DND-41 (cell line): ENCODE data around the gene MYO19.

Experiments
- ATAC-seq: fragments of 200-7000 bp; cut with Tn5 transposase; 3 replicates; pipeline ENCODE4 v1.9.1; 2021; ENCODE audit warnings: low read depth; ENCODE audit not compliant: insufficient read depth
- DNase-seq: peaks from one replicate; pipeline ENCODE4 v3.0.0-alpha.2; 2020
- H2AFZ ChIP-seq: 2 replicates; pipeline ENCODE4 v1.6.0; 2012; ENCODE audit warnings: low read depth, low read length
- H3K27ac ChIP-seq: 2 replicates; pipeline ENCODE4 v1.5.1; 2012; ENCODE audit warnings: low read length, inconsistent platforms
- H3K27me3 ChIP-seq: fragments of 200-600 bp; sonication (generic); 2 replicates; pipeline ENCODE4 v1.6.0; 2012; ENCODE audit warnings: low read length, mild to moderate bottlenecking, inconsistent platforms; ENCODE audit not compliant: insufficient read depth, poor library complexity
- H3K36me3 ChIP-seq: 2 replicates; pipeline ENCODE4 v1.5.1; 2012; ENCODE audit warnings: low read length, inconsistent platforms; ENCODE audit not compliant: insufficient read depth
- H3K4me1 ChIP-seq: 2 replicates; pipeline ENCODE4 v1.5.1; 2012; ENCODE audit warnings: mild to moderate bottlenecking, low read length; ENCODE audit not compliant: insufficient read depth
- H3K4me2 ChIP-seq: 2 replicates; pipeline ENCODE4 v1.6.0; 2012; ENCODE audit warnings: mild to moderate bottlenecking, moderate library complexity, low read length, inconsistent platforms; ENCODE audit not compliant: insufficient read depth
- H3K4me3 ChIP-seq, 2 experiments: fragments of 200-600 bp in 1 of 2; shearing (Covaris generic) in 1 of 2; 2 replicates each; pipeline ENCODE4 v1.5.1; 2012 to 2016; ENCODE audit warnings: inconsistent platforms in 2 of 2, low read length in 2 of 2, mild to moderate bottlenecking in 2 of 2, low read depth in 1 of 2, moderate library complexity in 1 of 2
- H3K79me2 ChIP-seq: 2 replicates; pipeline ENCODE4 v1.6.0; 2012; ENCODE audit warnings: low read length, inconsistent platforms; ENCODE audit not compliant: insufficient read depth
- H3K9ac ChIP-seq: 2 replicates; pipeline ENCODE4 v1.6.0; 2012; ENCODE audit warnings: low read depth, mild to moderate bottlenecking, inconsistent platforms, low read length, moderate library complexity
- H3K9me3 ChIP-seq: 2 replicates; pipeline ENCODE4 v1.5.1; 2012; ENCODE audit warnings: low read length, moderate library complexity, mild to moderate bottlenecking, inconsistent platforms; ENCODE audit not compliant: insufficient read depth, severe bottlenecking
- H4K20me1 ChIP-seq: 2 replicates; pipeline ENCODE4 v1.6.0; 2012; ENCODE audit warnings: low read length; ENCODE audit not compliant: insufficient read depth
- CTCF ChIP-seq: IDR thresholded peaks from 2 replicates; pipeline ENCODE4 v1.5.1; 2012; ENCODE audit warnings: borderline replicate concordance, low read length, moderate library complexity, mild to moderate bottlenecking; ENCODE audit not compliant: poor library complexity, severe bottlenecking; ENCODE audit errors: extremely low read depth
- EZH2 ChIP-seq: IDR thresholded peaks from 3 replicates; pipeline ENCODE4 v1.6.1; 2012; ENCODE audit warnings: borderline replicate concordance, low read depth, mild to moderate bottlenecking, moderate library complexity, low read length, inconsistent platforms; ENCODE audit not compliant: severe bottlenecking

MYO19 gene

GRCh38 chr17:36545465-36546417 lies 11.1 kb upstream of the MYO19 start:
- H3K4me3 ChIP-seq = peak overlapping the region; percentile 69 to 77
- H3K36me3 ChIP-seq = peaks cover 41% of the 10 kb centered on the region
- H3K9ac ChIP-seq = peak overlapping the region; percentile 100
- TF ChIP-seq CTCF = no peak
- no peak for TF ChIP-seq EZH2
- DNase-seq = peak; percentile 98
- H3K27me3 ChIP-seq = no peaks in the 10 kb centered on the region
- H3K9me3 ChIP-seq = no peaks in the 10 kb centered on the region
- ATAC-seq = peak; percentile 86
- H3K4me2 ChIP-seq = peak overlapping the region; percentile 88
- H3K4me1 ChIP-seq = peaks cover 47% of the 10 kb centered on the region
- peak overlapping the region; percentile 59 for H2AFZ ChIP-seq
- H3K79me2 ChIP-seq = peaks cover 75% of the 10 kb centered on the region
- peak overlapping the region; percentile 79 for H3K27ac ChIP-seq
- H4K20me1 ChIP-seq = peaks cover 36% of the 10 kb centered on the region

- Histone ChIP-seq H3K79me2 (peaks cover 68% of the 10 kb centered on the region), H3K4me2 (peak overlapping the region; percentile 60), H2AFZ (peak overlapping the region; percentile 88), H3K4me3 (peak overlapping the region; percentile 99), H4K20me1 (peaks cover 30% of the 10 kb centered on the region), H3K4me1 (peaks cover 42% of the 10 kb centered on the region), H3K9me3 (no peaks in the 10 kb centered on the region), H3K36me3 (peaks cover 34% of the 10 kb centered on the region), H3K27me3 (no peaks in the 10 kb centered on the region), H3K9ac (peak overlapping the region; percentile 100), H3K27ac (peak overlapping the region; percentile 99)
- ATAC-seq = no peak; the same call in 2 of the 3 replicates
- no peak for DNase-seq
- TF ChIP-seq EZH2 (no peak), CTCF (no peak)
Measured at GRCh38 chr17:36545077-36545464, 10.4 kb upstream of the MYO19 start.

- H3K9ac ChIP-seq = peak within 1 kb of the TSS; percentile 100
- H3K4me3 ChIP-seq = peak within 1 kb of the TSS; percentile 99
- TF ChIP-seq CTCF (peak; percentile 0), EZH2 (no peak)
- H3K9me3 ChIP-seq = no peaks in the 10 kb centered on the region
- ATAC-seq (peak; percentile 70), DNase-seq (peak; percentile 94)
- H4K20me1 ChIP-seq = peaks cover 28% of the 10 kb centered on the region
- no peaks in the 10 kb centered on the region for H3K27me3 ChIP-seq
- H2AFZ ChIP-seq = peak within 1 kb of the TSS; percentile 100
- H3K27ac ChIP-seq = peak within 1 kb of the TSS; percentile 99
- peak within 1 kb of the TSS; percentile 90 for H3K4me2 ChIP-seq
- H3K4me1 ChIP-seq = peaks cover 37% of the 10 kb centered on the region
- peaks cover 62% of the 10 kb centered on the region for H3K79me2 ChIP-seq
- peaks cover 29% of the 10 kb centered on the region for H3K36me3 ChIP-seq
Measured at GRCh38 chr17:36544307-36545076, 9.8 kb upstream of the MYO19 start, which contains the start of gene GGNBP2. Gene GGNBP2 (plus strand): TSS chr17:36544919. CDS start chr17:36545725, 806 bp downstream.
